ENCODE data around the gene COLQ.
"Not testable (repeated sequence)": the region's sequence is repeated elsewhere in the genome, so short reads cannot be mapped to it uniquely, and the experiment has no call there.

COLQ gene

DNA sequence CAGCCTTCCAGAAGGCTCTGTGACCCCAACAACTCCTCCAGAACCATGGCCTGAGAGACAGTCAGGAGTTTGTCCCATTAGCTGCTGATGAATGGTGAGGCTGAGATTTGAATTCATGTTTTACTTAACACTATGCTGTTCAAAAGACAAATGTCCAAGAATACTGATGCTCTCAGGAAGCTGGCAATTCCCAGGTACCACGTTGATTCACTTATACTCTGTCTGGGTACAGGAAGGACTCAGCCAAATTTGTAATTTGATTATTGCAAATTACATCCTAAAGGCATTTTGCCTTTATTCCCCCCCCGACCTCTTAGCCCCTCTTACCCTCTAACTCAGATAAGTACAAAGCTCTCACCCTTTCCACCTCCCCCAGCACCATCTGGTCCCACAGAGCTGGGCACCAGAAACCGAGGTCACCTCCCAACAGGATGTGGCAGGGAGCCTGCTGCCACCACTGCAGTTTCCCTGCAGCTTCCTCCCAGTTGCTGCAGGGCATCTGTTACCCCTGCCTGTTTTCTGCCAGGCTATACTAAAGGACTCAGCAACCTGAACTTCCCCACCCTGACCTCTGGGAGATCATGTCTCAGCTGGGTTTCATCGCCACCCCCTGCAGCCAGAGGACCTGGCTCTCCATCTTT, 60.5 kb downstream of the COLQ start:
- H3K9me3 ChIP-seq (replicated peaks in 1 of 2; ENCODE audit: control insufficient read depth in 2 of 2, insufficient read depth in 1 of 2, low read depth in 1 of 2, low read length in 2 of 2) = no peaks in the 10 kb centered on the region
- no peaks in the 10 kb centered on the region for H3K4me1 ChIP-seq (ENCODE audit: control insufficient read depth in 2 of 2, insufficient read depth in 1 of 2, low read depth in 1 of 2, low read length in 2 of 2)
- no peak overlapping the region for H3K9ac ChIP-seq (ENCODE audit: low read depth, low read length, poor library complexity)
- H2BK12ac ChIP-seq (ENCODE audit: low read length) = no peak overlapping the region
- H3K14ac ChIP-seq (ENCODE audit: low read length) = no peak overlapping the region
- DNase-seq (ENCODE audit: low spot score) = no peak
- H2BK5ac ChIP-seq (ENCODE audit: low read length) = no peak overlapping the region
- H3K27ac ChIP-seq (replicated peaks; ENCODE audit: low read length) = no peak overlapping the region
- peaks cover 0 to 2% of the 10 kb centered on the region in 2 donors for H3K36me3 ChIP-seq (replicated peaks in 1 of 2; ENCODE audit: control insufficient read depth in 2 of 2, insufficient read depth in 2 of 2, low read length in 2 of 2)
- no CpG with 5 or more reads among the region's 4 CpGs for WGBS, 2 donors (ENCODE audit: extremely low coverage in 2 of 2, insufficient read length in 2 of 2, insufficient replicate concordance in 1 of 2)
- no peak overlapping the region for H3K4ac ChIP-seq (ENCODE audit: low read length)
- H3K4me3 ChIP-seq (ENCODE audit: low read length in 2 of 2) = no peak overlapping the region
- H2BK120ac ChIP-seq (ENCODE audit: low read depth, low read length) = no peak overlapping the region
- no peaks in the 10 kb centered on the region for H3K79me1 ChIP-seq (ENCODE audit: low read depth, low read length)
- H2AK5ac ChIP-seq (ENCODE audit: low read depth, low read length) = no peak overlapping the region
- H3K4me2 ChIP-seq (ENCODE audit: insufficient read depth, low read length, poor library complexity, severe bottlenecking) = no peak overlapping the region
- H2AFZ ChIP-seq (ENCODE audit: low read length) = no peak overlapping the region
- no peak overlapping the region for H2BK15ac ChIP-seq (ENCODE audit: low read length)
- H3K18ac ChIP-seq (ENCODE audit: low read length) = no peak overlapping the region
- no peak overlapping the region for H3K23ac ChIP-seq (ENCODE audit: low read depth, low read length, poor library complexity)
- H4K8ac ChIP-seq (ENCODE audit: low read depth, low read length) = no peak overlapping the region
- H3K27me3 ChIP-seq (ENCODE audit: control insufficient read depth in 3 of 3, insufficient read depth in 3 of 3, low read depth in 1 of 3, low read length in 3 of 3) = peaks cover 0 to 2% (median 0%) of the 10 kb centered on the region in 3 experiments
- H4K91ac ChIP-seq (ENCODE audit: low read depth, low read length, poor library complexity) = no peak overlapping the region

DNA sequence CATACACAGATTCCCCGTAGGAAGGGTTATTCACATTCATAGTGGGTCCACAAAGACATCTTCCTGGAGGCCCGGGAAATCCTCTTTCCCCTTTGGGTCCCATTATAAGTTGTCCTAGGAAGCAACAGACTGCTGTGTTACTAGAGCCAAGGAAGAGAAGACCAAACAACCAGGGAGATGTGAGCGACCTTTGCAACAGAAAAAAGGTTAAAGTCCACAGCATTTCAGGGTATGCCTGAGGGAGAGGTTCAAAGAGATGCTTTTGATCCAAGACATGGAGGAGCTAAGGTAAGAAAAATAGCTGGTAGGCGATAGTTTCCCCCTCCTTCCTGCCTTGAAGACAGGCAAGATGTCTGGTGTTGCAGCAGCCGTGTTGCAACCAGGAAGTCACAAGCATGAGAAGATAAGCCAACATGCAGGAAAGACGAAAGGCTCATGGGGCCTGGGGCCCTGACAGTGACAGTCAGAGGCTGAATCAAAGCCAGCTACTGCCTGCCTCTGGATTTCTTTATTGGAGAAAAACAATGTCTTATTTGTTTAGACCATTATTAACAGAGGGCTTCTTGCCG, 63.2 kb downstream of the COLQ start:
- DNase-seq (ENCODE audit: low spot score) = no peak
- Histone ChIP-seq H3K9me3 (replicated peaks in 1 of 2; ENCODE audit: control insufficient read depth in 2 of 2, insufficient read depth in 1 of 2, low read depth in 1 of 2, low read length in 2 of 2) (no peaks in the 10 kb centered on the region), H3K18ac (ENCODE audit: low read length) (no peak overlapping the region), H2BK120ac (ENCODE audit: low read depth, low read length) (no peak overlapping the region), H2BK5ac (ENCODE audit: low read length) (no peak overlapping the region), H3K36me3 (replicated peaks in 1 of 2; ENCODE audit: control insufficient read depth in 2 of 2, insufficient read depth in 2 of 2, low read length in 2 of 2) (peaks cover 0 to 2% of the 10 kb centered on the region in 2 donors), H3K27ac (replicated peaks; ENCODE audit: low read length) (no peak overlapping the region), H3K9ac (ENCODE audit: low read depth, low read length, poor library complexity) (no peak overlapping the region), H3K4ac (ENCODE audit: low read length) (no peak overlapping the region), H3K79me1 (ENCODE audit: low read depth, low read length) (no peaks in the 10 kb centered on the region), H4K8ac (ENCODE audit: low read depth, low read length) (no peak overlapping the region), H3K27me3 (ENCODE audit: control insufficient read depth in 3 of 3, insufficient read depth in 3 of 3, low read depth in 1 of 3, low read length in 3 of 3) (peaks cover 0 to 2% (median 0%) of the 10 kb centered on the region in 3 experiments), H2AFZ (ENCODE audit: low read length) (no peak overlapping the region), H3K23ac (ENCODE audit: low read depth, low read length, poor library complexity) (no peak overlapping the region), H3K4me3 (ENCODE audit: low read length in 2 of 2) (no peak overlapping the region), H3K4me2 (ENCODE audit: insufficient read depth, low read length, poor library complexity, severe bottlenecking) (no peak overlapping the region), H4K91ac (ENCODE audit: low read depth, low read length, poor library complexity) (no peak overlapping the region), H2AK5ac (ENCODE audit: low read depth, low read length) (no peak overlapping the region), H2BK12ac (ENCODE audit: low read length) (no peak overlapping the region), H2BK15ac (ENCODE audit: low read length) (no peak overlapping the region), H3K14ac (ENCODE audit: low read length) (no peak overlapping the region), H3K4me1 (ENCODE audit: control insufficient read depth in 2 of 2, insufficient read depth in 1 of 2, low read depth in 1 of 2, low read length in 2 of 2) (no peaks in the 10 kb centered on the region)
- no CpG with 5 or more reads among the region's 7 CpGs for WGBS, 2 donors (ENCODE audit: extremely low coverage in 2 of 2, insufficient read length in 2 of 2, insufficient replicate concordance in 1 of 2)

DNA sequence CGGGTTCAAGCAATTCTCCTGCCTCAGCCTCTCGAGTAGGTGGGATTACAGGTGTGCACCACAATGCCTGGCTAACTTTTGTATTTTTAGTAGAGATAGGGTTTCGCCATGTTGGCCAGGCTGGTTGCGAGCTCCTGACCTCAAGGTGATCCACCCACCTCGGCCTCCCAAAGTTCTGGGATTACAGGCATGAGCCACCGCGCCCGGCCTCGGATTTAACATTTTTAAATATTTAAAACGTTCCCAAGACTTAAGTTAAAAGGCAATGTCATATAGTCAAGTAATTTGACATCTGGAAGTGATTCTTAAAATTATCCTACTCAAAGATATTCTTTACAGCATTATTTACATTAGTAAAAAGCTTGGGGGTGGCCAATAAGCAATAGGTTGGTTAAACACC, 64.6 kb downstream of the COLQ start:
- H2BK120ac ChIP-seq (ENCODE audit: low read depth, low read length); H3K14ac ChIP-seq (ENCODE audit: low read length); H3K18ac ChIP-seq (ENCODE audit: low read length); H3K23ac ChIP-seq (ENCODE audit: low read depth, low read length, poor library complexity); H3K4me2 ChIP-seq (ENCODE audit: insufficient read depth, low read length, poor library complexity, severe bottlenecking); H3K9me3 ChIP-seq (replicated peaks in 1 of 2; ENCODE audit: control insufficient read depth in 2 of 2, insufficient read depth in 1 of 2, low read depth in 1 of 2, low read length in 2 of 2); H2BK12ac ChIP-seq (ENCODE audit: low read length); H3K4me1 ChIP-seq (ENCODE audit: control insufficient read depth in 2 of 2, insufficient read depth in 1 of 2, low read depth in 1 of 2, low read length in 2 of 2); H3K9ac ChIP-seq (ENCODE audit: low read depth, low read length, poor library complexity); DNase-seq (ENCODE audit: low spot score); H4K91ac ChIP-seq (ENCODE audit: low read depth, low read length, poor library complexity); H4K8ac ChIP-seq (ENCODE audit: low read depth, low read length); H2BK15ac ChIP-seq (ENCODE audit: low read length); H2BK5ac ChIP-seq (ENCODE audit: low read length); H3K4me3 ChIP-seq (ENCODE audit: low read length in 2 of 2); H3K36me3 ChIP-seq (replicated peaks in 1 of 2; ENCODE audit: control insufficient read depth in 2 of 2, insufficient read depth in 2 of 2, low read length in 2 of 2); H2AFZ ChIP-seq (ENCODE audit: low read length); H3K27me3 ChIP-seq (ENCODE audit: control insufficient read depth in 3 of 3, insufficient read depth in 3 of 3, low read depth in 1 of 3, low read length in 3 of 3); H3K27ac ChIP-seq (replicated peaks; ENCODE audit: low read length); H3K4ac ChIP-seq (ENCODE audit: low read length); H2AK5ac ChIP-seq (ENCODE audit: low read depth, low read length); H3K79me1 ChIP-seq (ENCODE audit: low read depth, low read length): not testable (repeated sequence)
- no CpG with 5 or more reads among the region's 10 CpGs for WGBS, 2 donors (ENCODE audit: extremely low coverage in 2 of 2, insufficient read length in 2 of 2, insufficient replicate concordance in 1 of 2)

DNA sequence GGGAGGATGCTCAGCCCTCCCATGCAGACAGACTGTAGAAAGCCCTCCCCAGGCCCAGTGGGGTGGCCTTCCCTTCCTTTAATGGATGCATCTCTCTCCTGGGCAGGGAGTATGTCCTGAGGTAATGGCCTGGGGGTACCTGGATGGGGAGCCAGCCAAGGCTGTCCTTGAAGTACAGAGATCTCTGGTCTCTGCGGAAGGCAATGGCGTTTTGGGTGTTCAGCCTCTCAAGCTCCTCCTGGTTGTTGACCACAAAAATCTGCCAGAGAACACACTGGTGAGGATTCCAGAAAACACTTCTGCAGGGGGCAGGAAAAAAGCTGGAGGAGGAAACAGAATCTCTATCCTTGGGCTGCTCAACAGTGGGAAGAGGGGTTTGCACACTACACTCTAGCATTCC, 65.2 kb downstream of the COLQ start:
- Histone ChIP-seq H2BK12ac (ENCODE audit: low read length) (no peak overlapping the region), H3K18ac (ENCODE audit: low read length) (no peak overlapping the region), H3K27me3 (ENCODE audit: control insufficient read depth in 3 of 3, insufficient read depth in 3 of 3, low read depth in 1 of 3, low read length in 3 of 3) (peaks cover 0 to 2% (median 0%) of the 10 kb centered on the region in 3 experiments), H3K27ac (replicated peaks; ENCODE audit: low read length) (no peak overlapping the region), H3K79me1 (ENCODE audit: low read depth, low read length) (no peaks in the 10 kb centered on the region), H3K4ac (ENCODE audit: low read length) (no peak overlapping the region), H2BK5ac (ENCODE audit: low read length) (no peak overlapping the region), H4K91ac (ENCODE audit: low read depth, low read length, poor library complexity) (no peak overlapping the region), H3K9me3 (replicated peaks in 1 of 2; ENCODE audit: control insufficient read depth in 2 of 2, insufficient read depth in 1 of 2, low read depth in 1 of 2, low read length in 2 of 2) (no peaks in the 10 kb centered on the region), H3K14ac (ENCODE audit: low read length) (no peak overlapping the region), H3K23ac (ENCODE audit: low read depth, low read length, poor library complexity) (no peak overlapping the region), H2AFZ (ENCODE audit: low read length) (no peak overlapping the region), H3K9ac (ENCODE audit: low read depth, low read length, poor library complexity) (no peak overlapping the region), H3K4me2 (ENCODE audit: insufficient read depth, low read length, poor library complexity, severe bottlenecking) (no peak overlapping the region), H3K36me3 (replicated peaks in 1 of 2; ENCODE audit: control insufficient read depth in 2 of 2, insufficient read depth in 2 of 2, low read length in 2 of 2) (peaks cover 0 to 2% of the 10 kb centered on the region in 2 donors), H3K4me3 (ENCODE audit: low read length in 2 of 2) (no peak overlapping the region), H2AK5ac (ENCODE audit: low read depth, low read length) (no peak overlapping the region), H4K8ac (ENCODE audit: low read depth, low read length) (no peak overlapping the region), H3K4me1 (ENCODE audit: control insufficient read depth in 2 of 2, insufficient read depth in 1 of 2, low read depth in 1 of 2, low read length in 2 of 2) (no peaks in the 10 kb centered on the region), H2BK120ac (ENCODE audit: low read depth, low read length) (no peak overlapping the region), H2BK15ac (ENCODE audit: low read length) (no peak overlapping the region)
- no CpG with 5 or more reads among the region's 2 CpGs for WGBS, 2 donors (ENCODE audit: extremely low coverage in 2 of 2, insufficient read length in 2 of 2, insufficient replicate concordance in 1 of 2)
- DNase-seq (ENCODE audit: low spot score) = no peak
